AG04450 (cell line): ENCODE measurements around the gene SCGB3A1. TPM values are rescaled to one million over a fixed set of nuclear protein-coding genes. Genes with fewer than 3 reads are reported as not detected.

Experiments
- CTCF ChIA-PET: fragments of 300-600, 350-600 bp; formaldehyde crosslinking; extraction: SDS; loops from one replicate; lab custom pipeline; 2022; ENCODE audit warnings: antibody characterized with exemption, inconsistent platforms; lab: Charles Lee
- POLR2A ChIA-PET: fragments of 350-600 bp; formaldehyde crosslinking; extraction: SDS; loops from one replicate; lab custom pipeline; 2021; ENCODE audit warnings: antibody characterized with exemption, inconsistent platforms; lab: Yijun Ruan, JAX
- DNase-seq: peaks from one replicate; pipeline ENCODE4 v3.0.0-alpha.2; 2011; ENCODE audit warnings: low read depth, low spot score
- H3K27ac ChIP-seq: one replicate; pipeline ENCODE4 v1.5.1; 2012; ENCODE audit warnings: low read depth, low read length, control low read depth
- H3K27me3 ChIP-seq: one replicate; pipeline ENCODE4 v1.6.0; 2012; ENCODE audit warnings: low read length; ENCODE audit not compliant: control insufficient read depth, insufficient read depth
- H3K4me3 ChIP-seq: 2 replicates; pipeline ENCODE4 v1.5.1; 2011; ENCODE audit warnings: mild to moderate bottlenecking, low read depth, low read length, control low read depth
- H3K9me3 ChIP-seq: 2 replicates; pipeline ENCODE4 v1.5.1; 2012; ENCODE audit warnings: low read length; ENCODE audit not compliant: control insufficient read depth, insufficient read depth
- polyA plus RNA-seq: library from polyadenylated mRNA; depleted of rRNA; stranded (reverse); fragments of >200 nt; gene quantifications from 2 replicates; pipeline ENCODE4 v1.2.3, GENCODE V29; 2011
- TF ChIP-seq, protein P1 (sequence below): IDR thresholded peaks from 2 replicates; pipeline ENCODE4 v1.5.1; 2011; ENCODE audit warnings: low read depth, low read length, control low read depth, inconsistent platforms

Gene SCGB3A1
- polyA plus RNA-seq, 1 experiment: not detected

DNA sequence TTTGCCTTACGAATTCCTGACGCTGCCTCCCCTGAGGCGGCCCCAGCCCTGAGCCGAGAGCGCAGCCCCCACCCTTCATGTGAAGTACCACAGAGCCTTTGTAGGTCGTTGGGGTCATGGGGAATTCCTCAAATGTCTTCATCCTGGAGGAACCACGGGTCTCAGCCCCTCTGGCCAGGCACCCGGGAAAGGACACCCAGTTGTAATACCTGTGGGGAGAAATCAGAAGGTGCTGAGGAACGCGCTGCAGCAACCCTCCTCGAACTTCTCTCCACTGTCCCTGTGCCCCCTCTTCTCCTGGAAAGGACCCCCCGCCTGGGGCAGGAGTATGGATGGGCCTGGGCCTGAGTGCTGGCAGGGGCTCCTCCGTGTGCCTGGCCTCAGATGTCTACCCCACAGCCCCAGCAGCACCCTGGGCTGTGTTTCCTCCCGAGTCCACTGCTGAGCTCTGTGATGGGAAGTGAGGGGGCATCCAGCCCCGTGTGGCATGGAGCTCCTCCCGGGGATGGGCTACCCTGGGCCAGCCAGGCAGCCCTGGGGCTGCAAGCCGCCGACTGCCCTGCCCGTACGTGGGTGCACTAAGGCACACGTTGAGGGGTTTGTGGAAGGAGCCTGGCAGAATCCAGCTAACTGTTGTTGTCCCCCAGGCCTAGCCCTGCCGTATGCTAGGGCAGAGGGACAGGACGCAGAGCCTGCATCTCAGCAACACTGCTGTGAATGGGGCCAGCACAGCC, 18.7 kb upstream of the SCGB3A1 start:
- Histone ChIP-seq H3K27me3 (no peaks in the 10 kb centered on the region), H3K4me3 (no peak overlapping the region), H3K9me3 (no peaks in the 10 kb centered on the region; the same call in 1 of the 2 replicates), H3K27ac (no peak overlapping the region)
- no peak for DNase-seq
- ChIA-PET POLR2A (no interaction called here), CTCF (no interaction called here)
- TF ChIP-seq, protein P1, sequence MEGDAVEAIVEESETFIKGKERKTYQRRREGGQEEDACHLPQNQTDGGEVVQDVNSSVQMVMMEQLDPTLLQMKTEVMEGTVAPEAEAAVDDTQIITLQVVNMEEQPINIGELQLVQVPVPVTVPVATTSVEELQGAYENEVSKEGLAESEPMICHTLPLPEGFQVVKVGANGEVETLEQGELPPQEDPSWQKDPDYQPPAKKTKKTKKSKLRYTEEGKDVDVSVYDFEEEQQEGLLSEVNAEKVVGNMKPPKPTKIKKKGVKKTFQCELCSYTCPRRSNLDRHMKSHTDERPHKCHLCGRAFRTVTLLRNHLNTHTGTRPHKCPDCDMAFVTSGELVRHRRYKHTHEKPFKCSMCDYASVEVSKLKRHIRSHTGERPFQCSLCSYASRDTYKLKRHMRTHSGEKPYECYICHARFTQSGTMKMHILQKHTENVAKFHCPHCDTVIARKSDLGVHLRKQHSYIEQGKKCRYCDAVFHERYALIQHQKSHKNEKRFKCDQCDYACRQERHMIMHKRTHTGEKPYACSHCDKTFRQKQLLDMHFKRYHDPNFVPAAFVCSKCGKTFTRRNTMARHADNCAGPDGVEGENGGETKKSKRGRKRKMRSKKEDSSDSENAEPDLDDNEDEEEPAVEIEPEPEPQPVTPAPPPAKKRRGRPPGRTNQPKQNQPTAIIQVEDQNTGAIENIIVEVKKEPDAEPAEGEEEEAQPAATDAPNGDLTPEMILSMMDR: no peak

DNA sequence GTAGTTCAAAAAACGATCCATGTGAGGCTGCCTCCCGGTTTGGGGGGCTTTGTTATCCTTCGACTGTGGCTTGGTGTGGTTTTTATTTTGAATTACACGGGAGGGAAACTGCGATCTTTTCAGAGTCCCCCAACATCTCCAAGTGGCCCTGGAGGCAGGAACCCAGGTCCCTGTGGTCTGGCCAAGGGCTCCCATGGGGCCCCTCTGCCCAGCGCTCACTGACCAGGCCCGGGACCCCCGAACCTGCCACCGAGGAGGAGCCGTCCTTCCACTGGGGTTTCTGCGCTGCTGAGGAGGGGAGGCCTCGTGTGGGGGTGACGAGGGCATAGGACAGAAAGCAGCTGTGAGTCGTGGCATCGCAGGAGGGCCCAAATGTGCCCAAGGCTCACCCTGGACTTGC, 18.1 kb upstream of the SCGB3A1 start:
- TF ChIP-seq, protein P1: no peak
- Histone ChIP-seq H3K27ac (no peak overlapping the region), H3K9me3 (no peaks in the 10 kb centered on the region; the same call in 1 of the 2 replicates), H3K4me3 (no peak overlapping the region), H3K27me3 (no peaks in the 10 kb centered on the region)
- no peak for DNase-seq
- CTCF ChIA-PET: no interaction called here
- POLR2A ChIA-PET: no interaction called here

DNA sequence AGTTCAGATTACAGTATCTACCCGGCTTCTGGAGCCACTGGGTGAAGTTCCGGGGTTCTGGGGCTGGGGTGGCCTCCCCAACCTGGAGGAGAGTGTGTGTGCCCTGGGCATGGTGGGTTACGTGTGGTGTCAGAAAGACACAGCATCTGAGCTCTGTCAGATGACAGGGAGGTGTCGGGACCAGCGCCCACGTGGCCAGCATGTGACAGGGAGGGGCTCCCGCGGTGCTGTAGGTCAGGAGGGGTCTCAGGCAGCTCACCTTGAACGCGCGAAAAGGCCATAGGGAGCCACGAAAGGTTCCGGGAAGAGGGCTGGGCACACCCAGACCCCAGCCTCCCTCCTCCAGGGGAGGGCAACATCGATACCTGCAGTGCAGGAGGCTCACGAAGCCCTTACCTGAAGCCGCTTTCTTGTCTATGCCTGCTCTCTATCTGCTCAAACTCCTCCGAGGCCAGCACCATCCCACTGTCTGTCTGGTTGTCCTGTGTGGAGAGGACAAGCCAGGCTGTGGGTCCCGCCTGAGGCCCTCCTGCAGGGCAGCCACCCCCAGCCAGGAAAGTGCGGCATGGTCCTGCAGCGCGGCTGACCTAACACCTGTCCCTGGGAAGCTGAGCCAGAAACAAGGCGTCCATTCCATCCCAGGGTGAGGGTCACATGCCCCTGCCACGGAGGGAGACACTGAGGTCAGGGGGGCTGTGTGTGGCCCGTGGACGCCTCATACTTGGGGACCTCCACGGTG, 17.4 kb upstream of the SCGB3A1 start:
- Histone ChIP-seq H3K27me3 (no peaks in the 10 kb centered on the region), H3K4me3 (no peak overlapping the region), H3K9me3 (no peaks in the 10 kb centered on the region; the same call in 1 of the 2 replicates), H3K27ac (no peak overlapping the region)
- DNase-seq: no peak
- ChIA-PET CTCF (no interaction called here), POLR2A (no interaction called here)
- TF ChIP-seq, protein P1: no peak

DNA sequence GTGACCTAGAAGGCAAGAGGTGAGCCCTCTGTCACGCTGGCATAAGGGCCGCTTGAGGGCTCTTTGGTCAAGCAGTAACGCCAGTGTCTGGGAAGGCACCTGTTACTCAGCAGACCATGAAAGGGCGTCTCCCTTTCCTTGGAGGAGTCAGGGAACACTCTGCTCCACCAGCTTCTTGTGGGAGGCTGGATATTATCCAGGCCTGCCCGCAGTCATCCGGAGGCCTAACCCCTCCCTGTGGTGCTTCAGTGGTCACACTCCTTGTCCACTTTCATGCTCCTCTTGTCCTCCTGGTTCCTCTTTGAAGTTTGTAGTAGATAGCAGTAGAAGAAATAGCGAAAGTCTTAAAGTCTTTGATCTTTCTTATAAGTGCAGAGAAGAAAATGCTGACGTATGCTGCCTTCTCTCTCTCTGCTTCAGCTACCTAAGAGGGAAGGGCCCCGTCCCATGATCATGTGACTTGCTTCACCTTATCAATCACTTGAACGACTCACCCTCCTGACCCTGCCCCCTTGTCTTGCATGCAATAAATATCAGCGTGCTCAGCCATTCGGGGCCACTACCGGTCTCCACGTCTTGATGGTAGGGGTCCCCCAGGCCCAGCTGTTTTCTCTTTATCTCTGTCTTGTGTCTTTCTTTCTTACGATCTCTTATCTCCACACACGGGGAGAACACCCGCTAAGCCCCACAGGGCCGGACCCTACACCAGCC, 16.7 kb upstream of the SCGB3A1 start:
- ChIA-PET CTCF (interaction anchor here (2.4 kb wide), 1 partner anchor 11 kb away, joined by 13 read pairs; no protein-coding TSS in a partner anchor), POLR2A (no interaction called here)
- H3K27ac ChIP-seq: no peak overlapping the region
- no peaks in the 10 kb centered on the region; the same call in 1 of the 2 replicates for H3K9me3 ChIP-seq
- H3K4me3 ChIP-seq: no peak overlapping the region
- H3K27me3 ChIP-seq: no peaks in the 10 kb centered on the region
- no peak for DNase-seq
- TF ChIP-seq, protein P1: no peak
